Right cardiac atrium (tissue), 5 donors: ENCODE results near the gene IMPDH1. TPM values are rescaled to one million over a fixed set of nuclear protein-coding genes. Genes with fewer than 3 reads are reported as not detected.

ENCODE experiments used
- ATAC-seq, 2 donors: fragments of 200-7000 bp; cut with Tn5 transposase; one replicate each; pipeline versions ENCODE4 v1.8.0 to v1.9.1; 2020; ENCODE audit warnings: moderate library complexity in 2 of 2, mild to moderate bottlenecking in 1 of 2
- DNase-seq, 3 donors: peaks; one replicate each; pipeline ENCODE4 v3.0.0-alpha.2; 2020
- H3K27ac ChIP-seq: one replicate; pipeline ENCODE4 v1.5.1; 2013; ENCODE audit warnings: mild to moderate bottlenecking, low read length, control low read depth, moderate library complexity
- H3K27me3 ChIP-seq: one replicate; pipeline ENCODE4 v1.6.1; 2013; ENCODE audit not compliant: control insufficient read depth, insufficient read depth
- H3K4me1 ChIP-seq: one replicate; pipeline ENCODE4 v1.6.1; 2013; ENCODE audit warnings: low read length; ENCODE audit not compliant: control insufficient read depth, insufficient read depth
- H3K4me3 ChIP-seq: one replicate; pipeline ENCODE4 v1.5.1; 2013; ENCODE audit warnings: low read length, control low read depth
- H3K9me3 ChIP-seq: one replicate; pipeline ENCODE4 v1.6.1; 2013; ENCODE audit warnings: low read length; ENCODE audit not compliant: control insufficient read depth
- WGBS: extraction: QIAGEN DNeasy Blood & Tissue Kit; methylation state at CpG from one replicate; pipeline ENCODE4 v1.1.7; 2013; 5-methylcytosine and 5-hydroxymethylcytosine counted together
- intact Hi-C, 4 donors: fragments of 100-400 bp; cut with DNase I; formaldehyde crosslinking; loops; one replicate each; pipeline versions ENCODE4 v1.11.0 to v1.14.0; 2022 to 2023
- polyA plus RNA-seq: library from polyadenylated mRNA; stranded (reverse); fragments of 200-250 nt; gene quantifications from one replicate; pipeline ENCODE4 v1.2.3, GENCODE V29; 2013
- total RNA-seq, 4 donors: library from RNA; stranded (reverse); fragmentation: NEBNext Ultra II Directional; extraction: Animal tissue kit (Norgen Biotek cat#: 25700); gene quantifications; one replicate each; pipeline ENCODE4 v1.2.1, GENCODE V29; 2021
- donor health status: healthy with polysubstance abuse.
- donor health status: DM: no; HTN: yes; CAD: no.
- donor health status: DM: no; HTN: no; CAD: no.
- donor health status: DM: no; HTN: yes; CAD: no; lungs with severe emphysema.
- donor health status: DM: yes; HTN: yes; CAD: no.

Gene IMPDH1
- total and polyA plus RNA-seq, 5 donors = 13.8 to 22.2 (median 14.5) TPM

DNA sequence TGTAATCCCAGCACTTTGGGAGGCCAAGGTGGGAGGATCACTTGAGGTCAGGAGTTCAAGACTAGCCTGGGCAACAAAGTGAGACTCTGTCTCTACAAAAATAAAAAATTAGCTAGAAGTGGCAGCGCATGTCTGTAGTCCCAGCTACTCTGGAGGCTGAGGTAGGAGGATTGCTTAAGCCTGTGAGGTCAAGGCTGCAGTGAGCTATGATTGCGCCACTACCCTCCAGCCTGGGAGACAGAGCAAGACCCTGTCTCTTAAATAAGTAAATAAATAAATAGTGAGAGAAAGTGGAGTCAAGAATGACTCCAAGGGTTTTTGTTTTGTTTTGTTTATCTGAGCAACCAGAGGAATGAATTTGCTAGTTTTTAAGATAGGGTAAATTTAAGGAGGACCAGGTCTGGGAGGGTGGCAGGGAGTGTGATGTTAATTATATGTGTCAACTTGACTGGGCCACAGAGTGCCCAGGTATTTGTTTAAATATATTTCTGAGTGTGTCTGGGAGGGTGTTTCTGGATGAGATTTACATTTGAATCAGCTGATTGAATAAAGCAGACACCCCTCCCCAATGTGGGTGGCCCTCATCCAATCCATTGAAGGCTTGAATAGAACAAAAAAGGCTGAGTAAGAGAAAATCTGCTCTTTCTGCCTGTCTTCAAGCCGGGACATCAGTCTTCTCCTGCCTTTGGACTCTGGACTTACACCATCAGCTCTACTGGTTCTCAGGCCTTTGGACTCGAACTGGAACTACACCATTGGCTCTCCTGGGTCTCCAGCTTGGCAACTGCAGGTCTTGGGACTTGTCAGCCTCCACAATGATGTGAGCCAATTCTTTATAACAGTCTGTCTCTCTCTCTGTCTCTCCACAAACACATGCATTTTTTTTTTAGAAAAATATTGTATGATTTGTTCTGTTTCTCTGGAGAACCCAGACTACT, 23.5 kb downstream of the IMPDH1 start:
- no peak overlapping the region for H3K27ac ChIP-seq
- no peaks in the 10 kb centered on the region for H3K4me1 ChIP-seq
- H3K27me3 ChIP-seq = no peaks in the 10 kb centered on the region
- ATAC-seq = no peak
- WGBS = 88% methylated on average over 4 of the region's 4 CpGs
- no peaks in the 10 kb centered on the region for H3K9me3 ChIP-seq
- intact Hi-C loops = loop anchor here (5.0 kb wide), 2 partner anchors 34 to 39 kb away; no protein-coding TSS in a partner anchor
- DNase-seq = no peak
- H3K4me3 ChIP-seq = no peak overlapping the region

DNA sequence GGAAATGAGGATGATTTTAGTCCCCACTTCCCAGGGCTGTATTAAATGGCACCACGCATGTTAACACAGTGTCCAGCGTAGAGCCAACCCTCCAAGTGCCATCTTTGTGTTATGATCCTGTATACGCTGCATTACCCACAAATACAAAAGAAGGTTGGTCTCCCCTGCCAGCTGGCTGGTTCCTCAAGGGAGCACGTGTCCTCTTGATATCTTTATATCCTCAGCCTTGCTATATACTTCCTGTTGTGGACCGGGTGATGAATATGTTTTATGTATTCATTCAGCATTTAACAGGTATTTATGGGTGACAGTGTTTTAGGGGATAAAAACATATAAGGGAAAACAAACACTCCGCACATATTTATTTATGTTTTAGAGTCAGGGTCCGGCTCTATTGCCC, 25.1 kb downstream of the IMPDH1 start:
- H3K4me1 ChIP-seq = no peaks in the 10 kb centered on the region
- ATAC-seq (no peak), DNase-seq (no peak)
- no peak overlapping the region for H3K4me3 ChIP-seq
- intact Hi-C loops = loop anchor here (5.0 kb wide), 2 partner anchors 32 to 37 kb away; no protein-coding TSS in a partner anchor
- no peaks in the 10 kb centered on the region for H3K9me3 ChIP-seq
- H3K27ac ChIP-seq = no peak overlapping the region
- 77% methylated on average over 7 of the region's 7 CpGs for WGBS
- no peaks in the 10 kb centered on the region for H3K27me3 ChIP-seq

DNA sequence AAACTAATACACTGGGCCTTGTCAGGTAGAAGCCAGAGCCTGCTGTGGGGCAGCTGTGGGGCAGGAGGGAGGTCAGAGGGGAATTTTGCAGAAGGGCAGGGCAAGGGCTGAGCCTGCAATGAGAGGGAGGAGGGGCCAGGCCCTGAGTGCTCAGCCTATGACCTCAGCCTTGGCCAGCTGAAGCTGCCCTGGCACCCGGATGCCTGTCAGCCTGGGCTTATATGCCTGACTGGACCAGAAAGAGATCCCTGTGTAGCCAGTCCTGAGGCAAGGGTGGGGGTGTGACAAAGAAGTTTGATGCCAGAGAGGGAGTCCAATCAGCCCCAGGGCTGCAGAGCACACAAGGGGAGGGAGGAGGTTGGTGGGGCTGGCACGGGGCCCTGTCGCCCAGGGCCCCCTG, 26.0 kb downstream of the IMPDH1 start:
- no peaks in the 10 kb centered on the region for H3K9me3 ChIP-seq
- intact Hi-C loops = no loop called here
- no peak overlapping the region for H3K27ac ChIP-seq
- ATAC-seq (peak in 1 of 2 donors; percentile 6), DNase-seq (peak in 1 of 3 donors; percentile 75)
- no peaks in the 10 kb centered on the region for H3K4me1 ChIP-seq
- H3K4me3 ChIP-seq = no peak overlapping the region
- WGBS = 63% methylated on average over 3 of the region's 3 CpGs
- no peaks in the 10 kb centered on the region for H3K27me3 ChIP-seq

DNA sequence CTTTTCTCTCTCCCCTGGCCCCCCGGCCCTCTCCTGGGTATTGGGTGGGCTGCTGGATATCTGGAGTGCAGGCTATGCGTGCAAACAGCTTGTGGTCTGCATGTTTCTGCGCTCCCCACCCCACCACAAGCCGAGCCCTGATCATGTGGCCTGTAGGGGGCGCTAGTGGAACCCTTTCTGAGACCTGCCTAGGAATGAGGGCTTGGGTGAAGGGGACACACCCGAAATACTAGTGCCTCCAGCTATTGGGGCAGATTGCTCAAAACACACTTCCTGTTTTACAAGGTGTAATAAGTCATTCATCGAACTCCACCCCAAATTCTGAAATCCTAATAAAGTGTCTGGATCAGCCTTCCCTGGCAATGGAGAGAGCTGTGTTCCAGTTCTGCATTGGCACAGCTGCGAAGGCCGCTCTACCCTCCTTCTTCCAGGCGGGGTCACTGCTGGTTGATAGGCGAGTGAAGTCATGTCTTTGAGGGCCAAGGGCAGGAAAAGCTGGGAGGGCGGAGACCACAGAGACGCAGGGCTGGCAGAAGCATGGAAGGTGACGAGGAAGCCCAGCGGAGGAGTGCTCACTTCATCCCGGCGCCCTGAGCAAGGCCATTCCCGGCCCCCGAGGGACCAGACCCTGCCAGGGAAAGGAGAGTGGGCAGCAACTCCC, 28.5 kb downstream of the IMPDH1 start:
- H3K4me1 ChIP-seq = no peaks in the 10 kb centered on the region
- H3K9me3 ChIP-seq = no peaks in the 10 kb centered on the region
- ATAC-seq (peak; percentile 78 to 81), DNase-seq (peak in 1 of 3 donors; percentile 86)
- WGBS = 62% methylated on average over 19 of the region's 19 CpGs
- no peak overlapping the region for H3K4me3 ChIP-seq
- H3K27ac ChIP-seq = no peak overlapping the region
- no peaks in the 10 kb centered on the region for H3K27me3 ChIP-seq
- intact Hi-C loops = no loop called here

DNA sequence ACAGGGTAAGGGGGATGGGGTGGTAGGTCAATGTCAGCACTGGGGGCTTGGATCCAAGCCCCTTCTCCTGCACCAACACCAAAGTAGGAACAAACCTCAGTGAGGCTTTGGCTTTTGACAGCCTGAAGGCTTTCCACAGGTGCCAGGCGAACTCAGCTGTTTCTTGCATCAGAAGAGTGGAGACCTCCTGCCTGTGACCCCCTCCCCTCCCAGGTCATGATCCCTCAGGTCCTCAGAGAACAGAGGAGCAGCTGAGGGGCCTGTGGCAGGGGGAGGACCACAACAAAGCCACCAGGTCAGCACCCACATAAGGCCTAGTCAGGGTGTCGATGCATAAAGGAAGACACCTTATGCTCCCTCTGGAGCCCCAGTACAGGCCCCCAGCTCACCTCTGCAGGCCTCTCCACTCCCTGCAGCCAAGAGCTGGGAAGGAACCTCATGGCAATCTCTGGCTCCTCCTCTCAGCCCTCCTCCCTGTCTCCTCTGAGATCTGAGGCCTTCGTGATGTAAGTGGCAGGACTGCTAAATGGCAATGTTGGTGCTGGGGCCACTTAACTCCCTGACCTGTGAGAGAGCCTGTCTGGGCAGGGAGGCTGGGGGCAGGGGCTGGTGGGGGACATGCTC, 29.2 kb downstream of the IMPDH1 start:
- ATAC-seq (no peak), DNase-seq (no peak)
- no peaks in the 10 kb centered on the region for H3K27me3 ChIP-seq
- H3K9me3 ChIP-seq = no peaks in the 10 kb centered on the region
- 80% methylated on average over 3 of the region's 3 CpGs for WGBS
- no peaks in the 10 kb centered on the region for H3K4me1 ChIP-seq
- no peak overlapping the region for H3K27ac ChIP-seq
- H3K4me3 ChIP-seq = no peak overlapping the region
- intact Hi-C loops = no loop called here

DNA sequence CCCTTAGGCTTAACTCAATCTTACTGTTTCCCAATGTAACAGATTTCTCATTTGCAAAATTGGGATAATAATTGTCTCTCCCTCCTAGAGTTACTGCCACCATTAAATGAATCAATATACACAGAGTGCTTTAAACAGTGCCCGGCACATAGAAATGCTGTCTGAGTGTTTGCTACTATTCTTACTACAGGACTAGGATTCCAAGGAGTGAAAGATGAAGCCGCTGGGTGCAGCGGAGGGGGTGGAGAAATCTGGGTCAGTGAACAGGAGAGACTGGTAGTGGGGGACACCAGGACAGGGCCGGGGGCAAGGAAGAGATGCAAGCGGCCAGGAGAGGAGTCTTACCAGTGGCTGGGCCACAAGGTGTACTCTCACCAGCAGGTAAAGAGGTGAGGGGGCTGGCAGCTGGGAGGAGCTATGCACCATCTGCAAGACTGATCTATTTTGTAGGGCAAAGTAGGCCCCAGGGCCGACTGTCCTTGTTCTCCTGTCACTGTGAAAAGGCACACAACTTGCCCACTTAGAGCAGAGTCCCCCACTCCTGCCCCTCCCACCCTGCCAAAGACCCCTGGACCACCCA, 29.8 kb downstream of the IMPDH1 start:
- WGBS = 87% methylated on average over 6 of the region's 6 CpGs
- Histone ChIP-seq H3K9me3 (no peaks in the 10 kb centered on the region), H3K27me3 (no peaks in the 10 kb centered on the region), H3K4me3 (no peak overlapping the region), H3K27ac (no peak overlapping the region), H3K4me1 (no peaks in the 10 kb centered on the region)
- DNase-seq (no peak), ATAC-seq (no peak)
- intact Hi-C loops = no loop called here

DNA sequence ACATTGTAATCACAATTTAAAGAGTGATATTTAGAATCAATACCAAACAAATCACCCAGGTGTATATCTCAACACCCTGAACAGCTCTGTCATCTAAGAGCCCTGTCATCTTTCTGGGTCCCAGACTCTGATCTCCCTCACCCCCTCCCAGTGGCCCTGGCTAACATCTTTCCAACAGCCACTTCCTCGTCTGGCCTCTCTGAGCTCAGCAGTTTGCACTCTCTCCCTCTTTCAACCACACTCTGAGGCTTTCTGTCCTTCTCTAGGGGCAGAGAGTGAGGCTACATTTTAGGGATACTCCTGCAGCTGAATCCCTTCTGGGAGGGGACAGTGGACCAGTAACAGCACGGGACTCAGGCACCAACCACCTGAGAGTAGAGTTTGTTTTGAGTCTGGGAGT, 31.1 kb downstream of the IMPDH1 start:
- 39% methylated on average over 2 of the region's 2 CpGs for WGBS
- intact Hi-C loops = no loop called here
- H3K4me3 ChIP-seq = no peak overlapping the region
- H3K27me3 ChIP-seq = no peaks in the 10 kb centered on the region
- H3K4me1 ChIP-seq = no peaks in the 10 kb centered on the region
- H3K9me3 ChIP-seq = no peaks in the 10 kb centered on the region
- no peak overlapping the region for H3K27ac ChIP-seq
- ATAC-seq (no peak), DNase-seq (no peak)

DNA sequence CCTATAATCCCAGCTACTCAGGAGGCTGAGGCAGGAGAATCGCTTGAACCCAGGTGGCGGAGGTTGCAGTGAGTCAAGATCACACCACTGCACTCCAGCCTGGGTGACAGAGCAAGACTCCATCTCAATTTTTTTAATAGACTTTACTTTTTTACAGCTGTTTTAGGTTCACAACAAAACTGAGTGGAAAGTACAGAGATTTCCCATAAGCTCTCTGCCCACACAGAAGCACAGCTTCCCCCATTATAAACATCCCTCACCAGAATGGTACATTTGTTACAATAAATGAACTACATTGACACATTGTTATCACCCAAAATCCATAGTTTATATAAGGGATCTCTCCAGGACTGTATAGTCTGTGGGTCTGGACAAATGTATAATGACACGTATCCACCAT, 33.7 kb downstream of the IMPDH1 start:
- Histone ChIP-seq H3K27me3 (no peaks in the 10 kb centered on the region), H3K27ac (no peak overlapping the region), H3K9me3 (no peaks in the 10 kb centered on the region), H3K4me1 (no peaks in the 10 kb centered on the region), H3K4me3 (no peak overlapping the region)
- DNase-seq (no peak), ATAC-seq (no peak)
- intact Hi-C loops = no loop called here
- 96% methylated on average over 3 of the region's 3 CpGs for WGBS

DNA sequence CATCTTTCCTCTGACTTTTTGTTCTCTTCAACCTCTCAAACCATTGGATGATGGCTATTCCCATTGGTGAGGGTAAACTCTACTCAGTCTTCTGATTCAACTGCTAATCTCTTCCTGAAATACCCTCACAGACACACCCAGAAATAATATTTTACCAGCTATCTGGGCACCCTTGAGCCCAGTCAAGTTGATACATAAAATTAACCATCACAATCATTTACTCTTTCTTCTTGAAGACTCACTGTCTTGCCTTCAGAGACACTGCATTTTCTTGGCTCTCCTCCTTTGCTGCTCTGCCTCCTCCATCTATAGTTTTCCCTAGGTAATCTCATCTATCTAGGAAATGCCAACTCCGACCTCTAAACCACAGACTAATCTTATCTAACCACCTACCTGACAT, 35.7 kb downstream of the IMPDH1 start:
- 44% methylated on average over 1 of the region's 1 CpG for WGBS
- no peak overlapping the region for H3K4me3 ChIP-seq
- intact Hi-C loops = no loop called here
- DNase-seq (no peak), ATAC-seq (no peak)
- H3K4me1 ChIP-seq = no peaks in the 10 kb centered on the region
- no peaks in the 10 kb centered on the region for H3K9me3 ChIP-seq
- H3K27me3 ChIP-seq = no peaks in the 10 kb centered on the region
- no peak overlapping the region for H3K27ac ChIP-seq

DNA sequence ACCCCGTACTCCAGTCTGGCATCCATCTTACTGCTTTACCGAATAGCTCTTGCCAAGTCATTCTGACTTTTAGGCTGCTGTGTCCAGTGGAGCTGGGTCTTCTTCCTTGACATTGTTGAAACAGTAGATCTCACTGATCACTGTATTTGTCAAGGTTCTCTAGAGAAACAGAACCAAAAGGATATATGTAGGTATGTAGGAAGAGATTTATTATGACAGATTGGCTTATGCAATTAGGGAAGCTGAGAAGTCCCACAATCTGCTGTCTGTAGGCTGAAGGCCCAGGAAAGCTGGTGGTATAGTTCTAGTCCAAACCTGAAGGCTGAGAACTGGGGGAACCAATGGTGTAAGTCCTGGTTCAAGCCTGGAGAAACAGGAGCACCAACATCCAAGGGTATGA, 36.2 kb downstream of the IMPDH1 start:
- intact Hi-C loops = no loop called here
- Histone ChIP-seq H3K9me3 (no peaks in the 10 kb centered on the region), H3K27me3 (no peaks in the 10 kb centered on the region), H3K4me3 (no peak overlapping the region), H3K4me1 (no peaks in the 10 kb centered on the region), H3K27ac (no peak overlapping the region)
- no peak for ATAC-seq
- no peak for DNase-seq
- WGBS = 65% methylated on average over 2 of the region's 2 CpGs

DNA sequence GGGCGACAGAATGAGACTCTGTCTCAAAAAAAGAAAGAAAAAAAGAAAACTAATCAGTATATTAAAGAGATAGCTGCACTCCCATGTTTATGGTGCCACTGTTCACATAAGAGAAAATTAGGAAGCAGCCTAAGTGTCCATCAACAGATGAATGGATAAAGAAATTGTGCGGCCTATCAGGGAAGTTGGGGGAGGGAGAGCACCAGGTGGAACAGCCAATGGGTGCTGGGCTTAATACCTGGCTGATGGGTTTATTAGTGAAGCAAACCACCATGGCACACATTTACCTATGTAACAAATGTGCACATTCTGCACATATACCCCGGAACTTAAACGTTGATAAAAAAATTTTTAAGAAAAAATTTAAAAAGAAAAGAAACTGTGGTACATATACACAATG, 39.3 kb downstream of the IMPDH1 start:
- Histone ChIP-seq H3K27ac (no peak overlapping the region), H3K27me3 (no peaks in the 10 kb centered on the region), H3K4me3 (no peak overlapping the region), H3K4me1 (no peaks in the 10 kb centered on the region), H3K9me3 (no peaks in the 10 kb centered on the region)
- no peak for ATAC-seq
- intact Hi-C loops = no loop called here
- DNase-seq = no peak
- 87% methylated on average over 4 of the region's 4 CpGs for WGBS
